Mesodermal cell (in vitro differentiated cells): Measurements from ENCODE around the gene PLAC9.
A peak's percentile ranks its signal among the peaks of the same experiment; 100 is the strongest.

Experiments used
- H3K27ac ChIP-seq: 2 replicates; pipeline ENCODE4 v1.7.0; 2013; ENCODE audit warnings: mild to moderate bottlenecking, low read depth, low read length, moderate library complexity; ENCODE audit not compliant: severe bottlenecking
- H3K36me3 ChIP-seq: 2 replicates; pipeline ENCODE4 v1.7.1; 2013; ENCODE audit warnings: mild to moderate bottlenecking, low read length, moderate library complexity; ENCODE audit not compliant: control insufficient read depth, insufficient read depth
- H3K4me1 ChIP-seq: one replicate; pipeline ENCODE4 v1.7.1; 2013; ENCODE audit warnings: mild to moderate bottlenecking, low read length; ENCODE audit not compliant: insufficient read depth, control insufficient read depth, poor library complexity, severe bottlenecking
- H3K4me3 ChIP-seq: 2 replicates; pipeline ENCODE4 v1.7.0; 2013; ENCODE audit warnings: low read length, control low read depth, mild to moderate bottlenecking; ENCODE audit not compliant: insufficient read depth, poor library complexity, severe bottlenecking; ENCODE audit errors: extremely low read depth
- H3K9me3 ChIP-seq: 2 replicates; pipeline ENCODE4 v1.7.1; 2013; ENCODE audit warnings: mild to moderate bottlenecking, low read length, moderate library complexity; ENCODE audit not compliant: control insufficient read depth
- WGBS, 2 experiments: methylation state at CpG; one replicate each; pipeline ENCODE4 v1.1.5; 2013; ENCODE audit warnings: missing lambda C conversion rate in 2 of 2; ENCODE audit not compliant: insufficient coverage in 2 of 2; 5-methylcytosine and 5-hydroxymethylcytosine counted together

PLAC9 gene

DNA sequence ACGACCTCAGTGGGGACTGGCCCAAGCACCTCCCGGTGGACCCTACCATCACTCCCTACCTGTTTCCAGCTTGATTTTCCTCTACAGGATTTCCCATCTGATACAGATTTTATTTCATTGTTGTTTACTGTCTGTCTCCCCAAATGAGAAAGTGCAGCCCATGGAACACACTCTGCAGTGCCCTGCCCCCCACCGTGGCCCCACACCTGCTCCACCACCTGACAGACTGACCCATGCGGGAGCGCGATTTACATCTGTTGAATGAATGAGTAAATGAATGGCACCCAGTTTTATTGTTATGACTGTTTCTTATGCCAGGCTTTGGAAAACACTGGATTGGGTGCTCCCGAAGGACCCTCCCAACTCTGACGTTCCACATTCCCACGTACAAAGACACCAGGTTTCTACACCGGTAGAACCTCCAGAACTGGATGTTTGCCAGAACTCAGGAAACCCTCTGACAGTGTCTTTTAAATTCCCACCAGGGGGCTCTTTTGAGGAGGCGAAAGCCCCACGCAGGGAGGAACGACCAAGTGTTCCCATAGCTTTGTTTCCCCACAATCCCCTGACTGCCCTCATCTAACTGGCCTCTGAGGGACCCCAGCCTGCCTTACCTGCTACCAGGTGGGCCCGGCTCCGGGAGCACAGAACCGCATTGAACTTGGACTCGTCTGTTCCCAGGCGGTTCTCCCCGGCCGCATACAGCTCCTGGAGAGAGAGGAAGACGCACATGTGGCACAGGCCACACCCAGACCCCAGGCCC, 29.0 kb downstream of the PLAC9 start:
- no peak overlapping the region for H3K27ac ChIP-seq
- H3K4me3 ChIP-seq = no peak overlapping the region
- 76 to 83% methylated on average over 13 to 21 of the region's 21 CpGs for WGBS, 2 experiments
- no peaks in the 10 kb centered on the region for H3K9me3 ChIP-seq
- peaks cover 49% of the 10 kb centered on the region for H3K4me1 ChIP-seq
- H3K36me3 ChIP-seq = peaks cover 58% of the 10 kb centered on the region

DNA sequence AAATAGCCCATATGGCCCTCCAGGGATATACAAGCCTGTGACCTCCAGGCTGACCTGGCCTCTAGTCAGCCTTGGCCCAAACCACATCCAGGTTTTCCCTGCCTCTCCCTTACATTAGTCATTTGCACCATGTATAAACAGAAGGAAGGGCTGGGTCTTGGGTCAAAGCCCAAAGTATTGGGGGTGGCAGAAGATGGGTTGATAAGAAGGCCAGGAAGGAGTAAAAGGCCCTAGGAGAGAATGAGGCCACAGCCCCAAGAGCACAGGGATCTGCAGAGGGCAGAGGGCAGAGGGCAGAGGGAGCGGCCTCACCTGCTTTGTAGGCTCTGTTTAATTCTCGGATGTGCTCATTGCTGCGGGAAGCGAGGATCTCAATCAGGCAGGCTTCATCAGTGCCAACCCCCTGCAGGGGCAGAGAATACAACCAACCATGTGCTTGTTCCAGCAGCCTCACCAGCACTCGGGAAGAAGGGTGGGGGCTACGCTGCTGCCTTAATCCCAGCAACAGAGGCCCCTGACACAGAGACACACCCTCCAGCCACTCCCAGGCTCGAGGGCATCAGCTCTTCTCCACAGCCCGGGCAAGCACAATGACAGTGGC, 31.3 kb downstream of the PLAC9 start:
- peaks cover 54% of the 10 kb centered on the region for H3K4me1 ChIP-seq

DNA sequence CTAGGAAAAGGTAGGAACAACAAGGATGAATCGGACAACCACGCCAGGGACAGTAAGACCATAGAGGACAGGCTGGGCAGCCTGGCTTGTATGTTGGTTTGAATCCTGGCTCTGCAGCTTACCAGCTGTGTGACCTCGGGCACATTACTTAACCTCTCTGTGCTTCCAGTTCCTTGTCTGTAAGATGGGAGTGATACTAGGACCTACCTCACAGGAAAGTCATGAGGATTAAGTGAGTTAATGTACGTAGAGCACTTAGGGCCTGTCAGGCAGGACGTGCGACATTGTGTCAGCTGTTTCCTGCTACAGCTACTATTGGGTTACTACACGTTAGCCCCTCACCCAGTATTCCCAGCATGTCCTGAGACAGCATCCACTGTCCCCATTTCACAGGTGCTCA, 32.1 kb downstream of the PLAC9 start:
- peaks cover 53% of the 10 kb centered on the region for H3K36me3 ChIP-seq
- no peaks in the 10 kb centered on the region for H3K9me3 ChIP-seq
- H3K4me1 ChIP-seq = peaks cover 48% of the 10 kb centered on the region
- 91 to 94% methylated on average over 7 of the region's 7 CpGs for WGBS, 2 experiments
- no peak overlapping the region for H3K27ac ChIP-seq
- no peak overlapping the region for H3K4me3 ChIP-seq

More for the DNA sequence above, 31.3 kb downstream of the PLAC9 start:
- Histone ChIP-seq H3K9me3 (no peaks in the 10 kb centered on the region), H3K36me3 (peaks cover 46% of the 10 kb centered on the region), H3K27ac (no peak overlapping the region), H3K4me3 (no peak overlapping the region)
- 88 to 94% methylated on average over 5 to 6 of the region's 8 CpGs for WGBS, 2 experiments

DNA sequence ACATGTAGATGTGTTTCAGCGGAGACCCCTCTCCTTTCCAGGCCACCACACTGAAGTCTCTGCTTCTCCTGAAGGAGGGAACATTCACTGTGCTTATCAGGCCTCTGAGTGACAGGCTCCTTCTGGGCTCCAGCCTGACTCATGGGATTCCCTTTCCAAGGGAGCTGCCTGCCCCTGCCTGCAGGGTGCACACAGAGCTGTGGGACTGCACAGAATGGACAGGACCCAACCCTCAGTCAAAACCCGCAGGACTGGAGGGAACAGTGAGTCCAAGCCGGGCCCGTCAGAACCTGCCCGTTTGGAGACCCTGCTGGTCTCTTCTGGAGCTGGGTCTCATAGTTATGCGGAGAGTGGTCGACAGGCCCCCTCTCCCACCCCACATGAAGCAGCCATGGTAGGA, 32.6 kb downstream of the PLAC9 start:
- H3K36me3 ChIP-seq = peaks cover 54% of the 10 kb centered on the region
- H3K4me1 ChIP-seq = peaks cover 45% of the 10 kb centered on the region
- 88 to 89% methylated on average over 5 to 7 of the region's 7 CpGs for WGBS, 2 experiments
- no peak overlapping the region for H3K4me3 ChIP-seq
- peak overlapping the region; percentile 1 for H3K27ac ChIP-seq
- H3K9me3 ChIP-seq = no peaks in the 10 kb centered on the region

DNA sequence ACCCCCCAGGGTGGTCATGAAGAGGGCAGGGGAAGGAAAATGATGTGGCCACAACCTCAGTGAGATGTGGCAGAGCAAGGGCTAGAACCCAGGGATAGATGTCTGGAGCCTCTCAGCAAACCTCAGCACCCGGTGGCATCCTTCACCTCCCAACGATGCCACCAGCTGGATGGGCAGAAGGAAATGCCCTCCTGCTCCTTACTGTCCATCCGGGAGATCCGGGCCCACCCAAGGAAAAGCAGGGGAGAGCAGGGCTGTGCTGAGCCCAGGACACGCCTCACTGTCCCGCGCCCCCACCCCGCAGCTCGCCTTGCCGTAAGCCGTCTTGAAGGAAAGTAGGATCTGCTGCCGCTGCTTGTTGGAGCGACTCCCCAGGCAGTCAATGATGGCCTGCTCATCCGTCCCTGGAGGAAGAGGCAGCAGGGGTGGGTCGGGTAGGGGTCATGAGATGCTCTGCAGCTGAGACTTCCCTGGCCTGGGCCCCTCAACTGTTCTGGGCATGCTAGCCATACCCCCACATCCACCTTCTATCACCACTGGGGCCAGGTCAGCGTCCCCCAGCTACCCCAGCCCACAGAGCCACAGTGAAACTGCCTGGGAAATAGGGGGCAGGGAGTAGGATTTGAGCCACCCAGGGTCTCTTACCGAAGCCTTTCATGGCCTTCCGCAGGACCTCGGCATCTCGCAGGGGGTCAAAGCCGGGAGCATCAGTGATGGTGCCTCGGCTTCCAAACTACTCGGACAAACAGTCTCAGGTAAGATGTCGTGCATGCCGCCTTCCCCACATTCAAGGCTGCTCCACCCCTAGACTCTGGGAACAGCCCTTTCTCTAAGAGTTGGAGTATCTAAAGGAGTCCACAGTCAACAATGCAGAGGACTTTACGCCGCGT, 34.3 kb downstream of the PLAC9 start:
- Histone ChIP-seq H3K27ac (no peak overlapping the region), H3K4me1 (peaks cover 45% of the 10 kb centered on the region), H3K36me3 (peaks cover 48% of the 10 kb centered on the region), H3K4me3 (no peak overlapping the region), H3K9me3 (no peaks in the 10 kb centered on the region)
- 96 to 97% methylated on average over 25 to 26 of the region's 28 CpGs for WGBS, 2 experiments

DNA sequence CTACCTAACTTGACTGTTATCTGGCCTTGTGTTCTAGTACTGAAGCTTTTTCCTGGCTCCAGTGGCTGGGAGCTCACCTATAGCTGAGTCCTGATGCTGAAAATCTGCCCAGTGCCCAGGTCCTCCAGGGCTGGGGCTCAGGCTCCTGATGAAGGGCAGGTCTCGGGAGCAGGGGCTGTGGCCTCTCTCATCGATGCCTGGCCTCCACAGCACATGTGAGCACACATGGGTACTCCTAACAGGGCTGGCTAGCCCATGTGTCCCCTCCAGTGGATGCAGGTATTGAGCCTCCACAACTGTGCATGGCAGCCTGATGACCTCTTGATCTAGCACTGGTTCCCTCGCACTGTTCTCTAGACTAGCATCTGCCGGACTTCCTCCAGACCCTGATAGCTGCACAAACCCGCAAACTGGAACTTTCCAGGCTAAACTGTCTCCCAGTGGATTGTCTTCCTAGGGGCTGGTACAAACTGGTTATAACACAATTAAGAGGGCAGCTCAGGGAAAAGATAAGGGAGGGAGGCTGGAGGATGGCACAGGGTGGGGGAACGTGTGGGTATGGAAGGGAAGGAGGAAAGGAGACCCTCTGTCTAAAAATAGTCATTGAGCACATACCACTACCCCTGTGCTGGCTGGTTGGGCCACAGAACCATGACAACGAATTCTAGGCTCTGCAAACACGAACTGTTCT, 35.1 kb downstream of the PLAC9 start:
- Histone ChIP-seq H3K4me1 (peaks cover 45% of the 10 kb centered on the region), H3K27ac (no peak overlapping the region), H3K36me3 (peaks cover 40% of the 10 kb centered on the region), H3K4me3 (no peak overlapping the region), H3K9me3 (no peaks in the 10 kb centered on the region)
- WGBS, 2 experiments = 94% methylated on average over 5 to 7 of the region's 8 CpGs

DNA sequence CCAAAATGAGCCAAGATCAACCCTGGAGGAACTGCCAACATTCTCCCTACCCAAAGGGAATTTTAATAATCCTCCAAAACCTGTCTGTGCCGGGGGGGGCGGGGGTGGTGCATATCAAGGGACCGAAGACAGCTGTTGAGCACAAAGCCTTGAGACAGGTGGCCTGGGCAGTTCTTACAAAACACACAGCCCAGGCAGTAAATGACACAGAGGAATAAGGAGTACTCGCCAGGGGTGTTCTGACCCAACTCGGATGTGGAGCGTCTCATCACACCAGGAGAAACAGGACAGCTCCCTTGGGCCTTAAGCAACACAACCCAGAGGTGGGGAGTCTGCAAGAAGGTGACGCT, 35.6 kb downstream of the PLAC9 start:
- H3K4me1 ChIP-seq = peaks cover 49% of the 10 kb centered on the region
- H3K36me3 ChIP-seq = peaks cover 35% of the 10 kb centered on the region
- H3K4me3 ChIP-seq = no peak overlapping the region
- no peak overlapping the region for H3K27ac ChIP-seq
- H3K9me3 ChIP-seq = no peaks in the 10 kb centered on the region
- WGBS, 2 experiments = 92 to 95% methylated on average over 5 to 7 of the region's 7 CpGs

DNA sequence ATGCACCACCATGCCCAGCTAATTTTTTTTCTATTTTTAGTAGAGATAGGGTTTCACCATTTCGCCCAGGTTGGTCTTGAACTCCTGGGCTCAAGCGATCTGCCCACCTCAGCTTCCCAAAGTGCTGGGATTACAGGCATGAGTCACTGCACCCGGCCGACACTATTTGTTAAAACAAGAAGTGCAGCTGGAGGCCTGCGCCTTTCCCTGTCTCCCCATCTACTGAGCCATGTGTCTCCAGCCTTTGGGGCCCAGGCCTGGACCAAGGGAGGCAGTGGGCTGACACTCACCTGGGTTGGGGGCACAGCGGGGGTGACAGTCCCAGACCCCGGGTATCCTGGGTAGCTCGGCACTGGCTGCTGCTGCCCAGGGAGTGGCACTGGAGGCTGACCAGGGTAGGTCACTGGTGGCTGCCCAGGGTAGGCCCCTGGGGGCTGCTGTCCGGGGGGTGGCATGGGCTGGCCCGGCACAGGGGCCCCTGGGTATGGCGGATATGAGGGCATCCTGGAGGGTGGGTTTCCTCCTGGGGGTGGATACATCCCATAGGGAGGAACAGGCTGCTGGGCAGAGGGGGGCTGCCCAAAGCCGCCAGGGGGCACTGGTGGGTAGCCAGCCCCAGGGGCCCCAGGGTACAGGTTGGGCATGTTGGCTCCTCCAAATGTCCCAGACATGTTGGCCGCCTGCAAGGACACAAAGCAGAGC, 36.3 kb downstream of the PLAC9 start:
- WGBS, 2 experiments = 89 to 94% methylated on average over 8 to 12 of the region's 13 CpGs
- peaks cover 47% of the 10 kb centered on the region for H3K4me1 ChIP-seq
- no peak overlapping the region for H3K4me3 ChIP-seq
- no peaks in the 10 kb centered on the region for H3K9me3 ChIP-seq
- no peak overlapping the region for H3K27ac ChIP-seq
- peaks cover 28% of the 10 kb centered on the region for H3K36me3 ChIP-seq

DNA sequence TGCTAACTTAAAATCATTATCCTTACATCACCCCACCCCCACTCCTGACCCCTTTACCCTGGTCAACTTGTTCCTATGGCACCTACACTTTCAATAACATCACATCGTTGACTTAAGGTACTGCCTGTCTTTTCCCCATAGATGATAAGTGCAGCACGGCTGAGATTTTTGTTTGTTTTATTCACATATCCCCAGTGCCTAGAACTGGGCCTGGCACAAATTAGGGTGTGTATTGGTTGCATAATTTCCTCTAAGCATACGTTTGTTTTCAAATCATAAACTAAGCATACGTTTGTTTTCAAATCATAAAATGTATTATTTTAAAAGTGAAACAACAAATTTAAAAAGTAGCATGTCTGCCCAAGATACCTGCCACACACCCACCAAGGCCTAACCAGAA, 37.5 kb downstream of the PLAC9 start:
- Histone ChIP-seq H3K27ac (no peak overlapping the region), H3K4me1 (peaks cover 40% of the 10 kb centered on the region), H3K36me3 (peaks cover 19% of the 10 kb centered on the region), H3K9me3 (no peaks in the 10 kb centered on the region), H3K4me3 (no peak overlapping the region)
- 100% methylated on average over 2 of the region's 4 CpGs; no CpG with 5 or more reads in 1 of the 2 experiments for WGBS, 2 experiments

DNA sequence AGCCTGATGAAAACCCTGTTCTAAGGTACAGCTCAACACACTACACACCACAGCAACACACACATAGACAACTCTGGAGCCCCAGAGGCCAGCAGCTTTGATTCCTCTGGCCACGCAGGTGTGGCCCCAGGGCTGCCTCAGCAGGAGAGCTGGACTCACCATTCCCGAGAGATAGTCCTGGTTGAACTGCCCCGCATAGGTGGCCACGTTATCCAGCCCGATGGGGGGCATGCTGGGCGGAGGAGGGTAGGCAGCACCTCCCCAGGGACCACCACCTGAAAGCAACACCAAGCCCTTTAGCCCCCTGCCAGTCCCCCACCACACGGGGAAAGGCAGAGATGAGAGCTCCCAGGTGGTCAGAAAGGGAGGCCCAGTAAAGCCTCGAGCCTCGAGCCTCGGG, 38.1 kb downstream of the PLAC9 start:
- peaks cover 19% of the 10 kb centered on the region for H3K36me3 ChIP-seq
- no peaks in the 10 kb centered on the region for H3K9me3 ChIP-seq
- WGBS, 2 experiments = 84 to 93% methylated on average over 5 of the region's 10 CpGs
- H3K27ac ChIP-seq = no peak overlapping the region
- no peak overlapping the region for H3K4me3 ChIP-seq
- peaks cover 34% of the 10 kb centered on the region for H3K4me1 ChIP-seq
